T-cell (primary cell): ENCODE results near the gene NIPA2. TPM values are rescaled to one million over a fixed set of nuclear protein-coding genes. Genes with fewer than 3 reads are reported as not detected.

Experiments used
- ATAC-seq, 4 experiments: fragments of 200-7000 bp in 3 of 4; fragments of 150-1000 bp in 1 of 4; cut with Tn5 transposase; replicated peaks in 1 of 4; 1 replicate in 3 of 4; 2 replicates in 1 of 4; pipeline ENCODE4 v1.10.0; 2021; ENCODE audit warnings: moderate library complexity in 3 of 4, mild to moderate bottlenecking in 2 of 4, moderate number of reproducible peaks in 1 of 4
- CTCF ChIA-PET, 2 donors: fragments of 300-600 bp; sonication (Branson Sonifier 250); formaldehyde crosslinking; loops; one replicate each; lab custom pipeline; 2022; ENCODE audit warnings: antibody characterized with exemption in 2 of 2; lab: Charles Lee
- POLR2A ChIA-PET, 2 donors: fragments of 300-600 bp; sonication (Branson Sonifier 250); formaldehyde crosslinking; loops; one replicate each; lab custom pipeline; 2022; ENCODE audit warnings: antibody characterized with exemption in 2 of 2; lab: Charles Lee
- DNase-seq, 35 experiments: peaks; one replicate each; pipeline versions ENCODE4 v3.0.0 to v3.0.0-alpha.2; 2013 to 2023
- H3K27ac ChIP-seq: one replicate; pipeline ENCODE4 v1.5.1; 2013; ENCODE audit warnings: low read length
- H3K27me3 ChIP-seq, 2 experiments: replicated peaks in 1 of 2; 1 replicate in 1 of 2; 2 replicates in 1 of 2; pipeline versions ENCODE4 v1.6.1 to v1.7.0; 2013; ENCODE audit warnings: low read length in 1 of 2, mixed read lengths in 1 of 2; ENCODE audit not compliant: control insufficient read depth in 2 of 2, insufficient read depth in 2 of 2; ENCODE audit errors: extremely low read depth in 1 of 2
- H3K36me3 ChIP-seq, 2 donors: 1 replicate in 1 of 2; 2 replicates in 1 of 2; pipeline versions ENCODE4 v1.6.1 to v1.7.0; 2013; ENCODE audit warnings: low read length in 1 of 2; ENCODE audit not compliant: control insufficient read depth in 2 of 2, insufficient read depth in 1 of 2; ENCODE audit errors: extremely low read depth in 1 of 2
- H3K4me1 ChIP-seq, 2 experiments: 1 replicate in 1 of 2; 2 replicates in 1 of 2; pipeline versions ENCODE4 v1.6.1 to v1.7.0; 2013; ENCODE audit warnings: low read length in 2 of 2, mixed read lengths in 1 of 2; ENCODE audit not compliant: insufficient read depth in 2 of 2, control insufficient read depth in 1 of 2; ENCODE audit errors: extremely low read depth in 1 of 2
- H3K4me3 ChIP-seq, 2 donors: 1 replicate in 1 of 2; 2 replicates in 1 of 2; pipeline versions ENCODE4 v1.5.1 to v1.7.0; 2013; ENCODE audit warnings: mild to moderate bottlenecking in 2 of 2, low read length in 1 of 2, moderate library complexity in 1 of 2; ENCODE audit not compliant: control insufficient read depth in 1 of 2; ENCODE audit errors: extremely low read depth in 1 of 2
- H3K9me3 ChIP-seq: 2 replicates; pipeline ENCODE4 v1.7.0; 2013
- H3K27ac Mint-ChIP-seq, 2 donors: one replicate each; pipeline ENCODE4 v1.8.0; 2020 to 2021; ENCODE audit warnings: mild to moderate bottlenecking in 2 of 2, mixed read lengths in 2 of 2
- H3K27me3 Mint-ChIP-seq, 2 donors: one replicate each; pipeline ENCODE4 v1.8.0; 2021 to 2022; ENCODE audit warnings: mixed read lengths in 2 of 2
- H3K36me3 Mint-ChIP-seq: one replicate; pipeline ENCODE4 v1.8.0; 2021; ENCODE audit warnings: mixed read lengths
- H3K4me1 Mint-ChIP-seq, 3 donors: one replicate each; pipeline ENCODE4 v1.8.0; 2020 to 2022; ENCODE audit warnings: mixed read lengths in 3 of 3, mild to moderate bottlenecking in 1 of 3
- H3K4me3 Mint-ChIP-seq, 3 donors: one replicate each; pipeline ENCODE4 v1.8.0; 2020 to 2022; ENCODE audit warnings: mild to moderate bottlenecking in 3 of 3, mixed read lengths in 3 of 3, moderate library complexity in 3 of 3
- H3K9me3 Mint-ChIP-seq, 3 donors: one replicate each; pipeline ENCODE4 v1.8.0; 2020 to 2022; ENCODE audit warnings: mixed read lengths in 3 of 3
- WGBS: methylation state at CpG from one replicate; pipeline ENCODE4 v1.1.5; 2013; ENCODE audit warnings: missing lambda C conversion rate; ENCODE audit not compliant: insufficient coverage; 5-methylcytosine and 5-hydroxymethylcytosine counted together
- total RNA-seq, 35 experiments: library from RNA in 6 of 35; stranded (reverse) in 6 of 35; fragments of 120-200 nt in 1 of 35; gene quantifications; one replicate each; pipeline versions ENCODE4 v1.2.1 to v1.2.4 and lab custom pipeline; 2013 to 2026

Gene NIPA2
- total RNA-seq, 5 donors from 2014 or later (not counting 1 experiment from before 2014, with no cell fraction given): 34.7 to 45.5 (median 43.2) TPM

DNA sequence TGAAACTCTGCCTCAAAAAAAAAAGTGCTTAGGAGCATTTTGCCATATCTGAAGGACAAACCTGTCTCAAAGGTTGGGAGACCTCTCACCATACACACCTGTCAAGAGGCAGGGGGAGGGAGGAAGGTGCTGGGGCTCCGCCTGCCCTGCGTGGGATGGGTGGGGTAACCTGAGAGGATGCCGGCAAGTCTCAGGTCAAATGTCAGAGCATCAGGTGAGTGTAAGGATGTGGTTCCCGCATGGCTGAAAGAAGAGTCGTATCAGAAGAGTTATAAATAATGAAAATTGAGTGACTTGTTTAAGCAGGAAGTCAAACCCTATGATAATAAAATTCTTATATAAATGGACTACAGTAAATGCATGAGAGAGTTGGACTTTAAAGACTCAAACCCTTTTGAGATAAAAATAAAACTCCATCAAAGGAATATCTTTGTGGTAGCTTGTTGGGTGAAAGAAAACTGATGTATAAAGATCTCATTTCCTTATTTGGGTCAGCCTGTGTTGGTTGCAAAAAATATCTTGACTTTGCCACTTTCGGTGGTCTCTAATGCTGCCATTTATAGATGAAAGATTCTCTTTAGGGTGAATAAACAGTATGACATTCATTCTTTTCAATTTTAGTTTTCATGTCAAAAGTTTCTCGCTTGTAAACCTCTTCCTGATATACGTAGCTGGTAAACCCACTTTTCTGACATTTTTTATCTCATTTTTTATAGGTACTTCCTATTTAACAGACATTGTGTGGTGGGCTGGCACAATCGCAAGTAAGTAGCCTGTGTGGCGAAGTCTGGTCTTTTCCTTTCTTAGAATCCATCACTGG lies 28.2 kb upstream of the NIPA2 start:
- no peaks in the 10 kb centered on the region for H3K9me3 ChIP-seq
- peaks cover 0 to 10% of the 10 kb centered on the region in 2 donors for H3K36me3 ChIP-seq
- no peaks in the 10 kb centered on the region for H3K27me3 ChIP-seq
- Mint-ChIP-seq H3K4me1 (peaks cover 0 to 17% (median 5%) of the 10 kb centered on the region in 3 donors), H3K9me3 (no peaks in the 10 kb centered on the region), H3K36me3 (peaks cover 22% of the 10 kb centered on the region), H3K27me3 (no peaks in the 10 kb centered on the region), H3K4me3 (no peak overlapping the region), H3K27ac (peak overlapping the region; percentile 55 to 58)
- no peak overlapping the region for H3K4me3 ChIP-seq
- ATAC-seq (peak; percentile 29 to 50 (median 42)), DNase-seq (peak in 1 of 35 experiments; percentile 11)
- CTCF ChIA-PET: no interaction called here
- POLR2A ChIA-PET: no interaction called here
- peaks cover 0 to 4% of the 10 kb centered on the region in 2 experiments for H3K4me1 ChIP-seq
- WGBS: 60% methylated on average over 1 of the region's 10 CpGs
- no peak overlapping the region for H3K27ac ChIP-seq

DNA sequence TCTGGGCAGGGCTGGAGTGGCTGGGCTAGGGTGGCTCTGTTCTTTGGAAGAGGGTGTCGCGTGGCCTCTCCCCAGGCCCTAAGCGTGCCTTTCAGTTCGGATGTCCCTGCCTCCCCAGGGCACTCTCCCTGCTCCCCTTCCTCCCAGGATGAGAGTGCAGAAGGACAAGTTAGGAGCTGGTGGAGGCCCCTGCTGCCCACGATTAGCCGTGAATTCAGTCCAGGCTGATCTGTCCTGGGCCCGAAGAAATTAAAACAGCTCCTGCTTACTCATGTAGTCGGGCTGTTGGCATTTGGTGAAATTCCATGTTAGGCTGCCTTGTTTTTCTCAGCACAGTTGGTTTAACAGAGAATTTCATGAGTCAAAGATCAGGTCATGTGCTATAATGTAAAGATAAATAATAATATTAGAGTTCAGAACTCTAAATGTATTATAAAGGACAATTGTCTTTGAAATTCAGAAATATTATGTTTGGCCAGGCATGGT lies 27.6 kb upstream of the NIPA2 start:
- Mint-ChIP-seq H3K27me3 (no peaks in the 10 kb centered on the region), H3K27ac (no peak overlapping the region), H3K4me3 (no peak overlapping the region), H3K36me3 (peaks cover 25% of the 10 kb centered on the region), H3K9me3 (no peaks in the 10 kb centered on the region), H3K4me1 (peaks cover 0 to 17% (median 5%) of the 10 kb centered on the region in 3 donors)
- ChIA-PET CTCF (no interaction called here), POLR2A (no interaction called here)
- 98% methylated on average over 4 of the region's 8 CpGs for WGBS
- Histone ChIP-seq H3K9me3 (no peaks in the 10 kb centered on the region), H3K36me3 (peaks cover 0 to 10% of the 10 kb centered on the region in 2 donors), H3K27me3 (no peaks in the 10 kb centered on the region), H3K4me3 (no peak overlapping the region), H3K4me1 (peaks cover 0 to 4% of the 10 kb centered on the region in 2 experiments), H3K27ac (no peak overlapping the region)
- ATAC-seq (no peak), DNase-seq (no peak)

DNA sequence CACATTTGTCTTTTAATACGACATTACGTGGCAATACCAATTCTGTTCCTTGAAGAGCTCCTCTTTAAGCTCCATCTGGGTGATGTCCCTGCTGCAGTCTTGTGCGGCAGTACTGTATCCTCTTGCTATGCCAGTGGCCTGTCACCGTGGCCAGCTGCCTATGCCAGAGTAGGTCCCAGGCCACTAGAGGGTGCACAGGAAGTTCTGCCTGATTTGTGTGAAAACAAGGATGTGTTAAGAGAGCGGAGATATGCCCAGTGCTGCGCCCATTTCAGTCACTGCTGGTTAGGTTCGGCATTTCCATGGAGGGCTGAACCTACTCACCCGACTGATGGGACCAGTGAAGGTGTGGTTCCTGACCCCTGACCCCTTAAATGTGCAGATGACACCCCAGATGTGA lies 26.8 kb upstream of the NIPA2 start:
- H3K4me1 ChIP-seq: peaks cover 0 to 4% of the 10 kb centered on the region in 2 experiments
- Mint-ChIP-seq H3K36me3 (peaks cover 25% of the 10 kb centered on the region), H3K4me1 (peaks cover 0 to 12% (median 5%) of the 10 kb centered on the region in 3 donors), H3K4me3 (no peak overlapping the region), H3K9me3 (no peaks in the 10 kb centered on the region), H3K27ac (no peak overlapping the region), H3K27me3 (no peaks in the 10 kb centered on the region)
- no peaks in the 10 kb centered on the region for H3K9me3 ChIP-seq
- H3K4me3 ChIP-seq: no peak overlapping the region
- peak in 1 of 35 experiments; percentile 12 for DNase-seq
- H3K27ac ChIP-seq: no peak overlapping the region
- peaks cover 0 to 10% of the 10 kb centered on the region in 2 donors for H3K36me3 ChIP-seq
- WGBS: 97% methylated on average over 3 of the region's 8 CpGs
- H3K27me3 ChIP-seq: no peaks in the 10 kb centered on the region
- CTCF ChIA-PET: no interaction called here
- POLR2A ChIA-PET: interaction anchor here in 1 of 2 donors (0.6 kb wide), 1 partner anchor 12 kb away, joined by 4 read pairs; no protein-coding TSS in a partner anchor
- ATAC-seq: no peak

- Mint-ChIP-seq H3K4me3 (no peak overlapping the region), H3K4me1 (peaks cover 0 to 9% (median 5%) of the 10 kb centered on the region in 3 donors), H3K27me3 (no peaks in the 10 kb centered on the region), H3K9me3 (no peaks in the 10 kb centered on the region), H3K27ac (no peak overlapping the region), H3K36me3 (peaks cover 30% of the 10 kb centered on the region)
- ChIA-PET CTCF (no interaction called here), POLR2A (no interaction called here)
- Histone ChIP-seq H3K4me3 (no peak overlapping the region), H3K4me1 (peaks cover 0 to 4% of the 10 kb centered on the region in 2 experiments), H3K9me3 (no peaks in the 10 kb centered on the region), H3K27me3 (no peaks in the 10 kb centered on the region), H3K27ac (no peak overlapping the region), H3K36me3 (peaks cover 0 to 10% of the 10 kb centered on the region in 2 donors)
- WGBS: 86% methylated on average over 2 of the region's 3 CpGs
- DNase-seq: no peak
- no peak for ATAC-seq
Observed at GRCh38 chr15:22813844-22814243, 24.6 kb upstream of the NIPA2 start.

DNA sequence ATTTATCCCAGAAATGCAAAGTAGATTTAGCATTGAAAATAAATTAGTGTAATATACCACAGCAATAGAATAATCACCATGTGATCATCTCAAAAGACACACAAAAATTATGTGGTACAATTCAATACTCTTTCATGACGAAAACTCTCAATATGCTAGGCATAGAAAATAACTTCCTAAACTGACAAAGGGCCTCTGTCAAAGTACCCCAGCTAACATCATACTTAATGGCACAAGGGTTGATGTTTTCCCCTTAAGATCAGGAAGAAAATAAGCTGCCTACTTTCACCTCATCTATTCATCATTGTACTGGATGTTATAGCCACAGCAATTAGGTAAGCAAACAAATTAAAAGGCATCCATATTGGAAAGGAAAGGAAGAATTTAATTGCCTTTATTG lies 22.7 kb upstream of the NIPA2 start:
- no peaks in the 10 kb centered on the region for H3K4me1 Mint-ChIP-seq
- no peaks in the 10 kb centered on the region for H3K27me3 Mint-ChIP-seq
- no CpG with 5 or more reads among the region's 1 CpG for WGBS
- no peak overlapping the region for H3K27ac Mint-ChIP-seq
- H3K36me3 Mint-ChIP-seq: peaks cover 40% of the 10 kb centered on the region
- H3K4me3 ChIP-seq: no peak overlapping the region
- CTCF ChIA-PET: interaction anchor here in 1 of 2 donors (0.6 kb wide), 1 partner anchor 10 kb away, joined by 3 read pairs; no protein-coding TSS in a partner anchor
- ATAC-seq (no peak), DNase-seq (no peak)
- H3K4me1 ChIP-seq: no peaks in the 10 kb centered on the region
- peaks cover 0 to 16% of the 10 kb centered on the region in 2 donors for H3K36me3 ChIP-seq
- POLR2A ChIA-PET: no interaction called here
- no peaks in the 10 kb centered on the region for H3K9me3 Mint-ChIP-seq
- H3K27ac ChIP-seq: no peak overlapping the region
- no peaks in the 10 kb centered on the region for H3K27me3 ChIP-seq
- H3K9me3 ChIP-seq: no peaks in the 10 kb centered on the region
- H3K4me3 Mint-ChIP-seq: no peak overlapping the region

- WGBS: 100% methylated on average over 1 of the region's 2 CpGs
- H3K9me3 ChIP-seq: no peaks in the 10 kb centered on the region
- peaks cover 5 to 34% of the 10 kb centered on the region in 2 donors for H3K36me3 ChIP-seq
- no peaks in the 10 kb centered on the region for H3K27me3 ChIP-seq
- no peaks in the 10 kb centered on the region for H3K4me1 ChIP-seq
- no peak for ATAC-seq
- peaks cover 48% of the 10 kb centered on the region for H3K36me3 Mint-ChIP-seq
- no peak overlapping the region for H3K4me3 ChIP-seq
- H3K4me3 Mint-ChIP-seq: no peak overlapping the region
- H3K27me3 Mint-ChIP-seq: no peaks in the 10 kb centered on the region
- ChIA-PET CTCF (no interaction called here), POLR2A (no interaction called here)
- H3K27ac ChIP-seq: no peak overlapping the region
- H3K4me1 Mint-ChIP-seq: no peaks in the 10 kb centered on the region
- no peak for DNase-seq
- no peak overlapping the region for H3K27ac Mint-ChIP-seq
- H3K9me3 Mint-ChIP-seq: no peaks in the 10 kb centered on the region
Observed at GRCh38 chr15:22819651-22820050, 18.8 kb upstream of the NIPA2 start.
